ENCODE measurements around the gene DCHS2.

The DCHS2 gene

GRCh38 chr4:154424810-154425484 is 66.7 kb downstream of the DCHS2 start:
- no peak for TF ChIP-seq CTCF (IDR thresholded peaks at IDR 0.05; ENCODE audit: low read depth, low read length, missing control alignments)
- no peak overlapping the region for H3K4me3 ChIP-seq (ENCODE audit: low read depth, low read length)
- DNase-seq (ENCODE audit: low read depth), result no peak

- no peak overlapping the region for H3K4me3 ChIP-seq (ENCODE audit: low read depth, low read length)
- TF ChIP-seq CTCF (IDR thresholded peaks at IDR 0.05; ENCODE audit: low read depth, low read length, missing control alignments), result no peak
- DNase-seq (ENCODE audit: low read depth), result no peak
These were observed 69.4 kb downstream of the DCHS2 start for GRCh38 chr4:154422152-154422551.

- no peak for TF ChIP-seq CTCF (IDR thresholded peaks at IDR 0.05; ENCODE audit: low read depth, low read length, missing control alignments)
- no peak for DNase-seq (ENCODE audit: low read depth)
- H3K4me3 ChIP-seq (ENCODE audit: low read depth, low read length), result no peak overlapping the region
These were observed 70.0 kb downstream of the DCHS2 start for GRCh38 chr4:154421618-154422017.

DNA sequence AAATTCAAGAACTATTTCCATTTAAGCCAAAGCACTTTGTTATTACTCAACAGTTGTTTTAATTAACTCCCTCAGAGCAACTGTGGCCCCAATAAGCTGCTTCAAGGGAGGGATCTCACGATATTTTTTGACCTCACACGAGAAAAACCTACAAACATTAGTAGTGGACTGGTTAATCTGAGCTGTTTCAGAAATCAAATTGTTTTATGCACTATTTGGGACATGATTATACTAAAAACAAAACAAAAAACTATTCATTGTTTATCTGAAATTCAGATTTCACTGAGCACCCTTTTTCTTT is 74.3 kb downstream of the DCHS2 start:
- H3K4me3 ChIP-seq (ENCODE audit: low read depth, low read length), result no peak overlapping the region; the same call in 1 of the 2 replicates
- DNase-seq (ENCODE audit: low read depth), result no peak

DNA sequence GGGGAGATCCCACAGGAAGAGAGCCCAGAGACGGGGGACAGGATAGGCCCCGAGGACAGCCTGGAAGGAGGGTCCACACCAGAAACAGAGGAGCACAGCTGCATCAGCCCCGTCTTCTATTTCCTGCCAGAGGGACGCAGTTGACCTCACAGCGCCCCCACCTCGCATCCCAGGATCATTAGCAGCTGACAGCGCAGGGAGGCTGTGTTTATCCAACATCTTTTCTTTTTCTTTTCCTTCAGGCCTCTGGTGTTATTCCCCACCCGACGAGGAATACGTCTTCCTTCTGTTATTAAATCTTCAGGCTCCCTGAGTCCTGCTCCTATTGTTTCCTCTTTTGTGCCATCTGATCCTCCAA is 75.4 kb downstream of the DCHS2 start:
- H3K4me3 ChIP-seq (ENCODE audit: low read depth, low read length), result peak overlapping the region; percentile 58
- no peak for DNase-seq (ENCODE audit: low read depth)
- TF ChIP-seq CTCF (IDR thresholded peaks at IDR 0.05; ENCODE audit: low read depth, low read length, missing control alignments), result peak; percentile 34

More for the DNA sequence above, 74.3 kb downstream of the DCHS2 start:
- no peak for TF ChIP-seq CTCF (IDR thresholded peaks at IDR 0.05; ENCODE audit: low read depth, low read length, missing control alignments)

DNA sequence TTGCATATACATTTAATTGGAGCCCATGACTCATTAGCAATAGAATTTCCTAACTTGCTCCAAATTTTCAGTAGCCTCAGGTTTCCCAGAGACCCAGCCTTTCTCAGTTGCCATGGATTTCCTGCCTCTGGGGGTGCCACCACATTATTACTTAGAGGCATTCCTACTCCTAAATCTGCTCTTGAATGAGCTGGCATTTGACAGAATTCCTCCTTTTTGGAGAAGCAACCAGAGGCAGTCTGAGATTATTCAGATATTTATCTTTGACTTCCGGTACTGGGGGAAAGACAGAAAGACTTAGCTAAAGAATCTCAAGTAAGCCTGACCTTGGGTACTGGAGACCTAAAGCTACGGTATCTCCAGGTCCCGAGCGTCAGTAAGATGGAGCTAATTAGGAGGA is 76.3 kb downstream of the DCHS2 start:
- TF ChIP-seq CTCF (IDR thresholded peaks at IDR 0.05; ENCODE audit: low read depth, low read length, missing control alignments), result no peak
- no peak overlapping the region for H3K4me3 ChIP-seq (ENCODE audit: low read depth, low read length)
- no peak for DNase-seq (ENCODE audit: low read depth)

DNA sequence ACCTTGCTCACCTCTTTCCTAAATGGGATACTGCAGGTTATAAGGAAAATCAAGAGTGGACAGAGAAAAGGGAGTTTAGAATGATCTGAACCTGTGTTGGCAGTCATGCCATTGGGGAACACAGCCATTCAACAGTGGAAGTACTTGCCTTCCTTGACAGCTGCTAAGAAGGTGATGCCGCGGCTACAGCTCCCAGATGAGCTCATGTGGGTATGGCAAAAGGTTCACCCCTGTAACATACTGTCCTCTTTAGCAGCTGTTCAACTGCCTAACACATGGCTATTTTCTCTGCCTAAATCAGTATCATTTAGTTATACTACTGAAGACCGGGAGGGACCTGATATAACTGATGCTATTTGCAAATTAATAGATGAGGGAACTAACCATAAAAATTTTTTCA is 76.8 kb downstream of the DCHS2 start:
- DNase-seq (ENCODE audit: low read depth), result no peak

More for the DNA sequence above, 76.8 kb downstream of the DCHS2 start:
- TF ChIP-seq CTCF (IDR thresholded peaks at IDR 0.05; ENCODE audit: low read depth, low read length, missing control alignments), result no peak
- H3K4me3 ChIP-seq (ENCODE audit: low read depth, low read length), result no peak overlapping the region

All from GM12864 (cell line).